Fibroblast of skin of abdomen (primary cell): Measurements from ENCODE around the gene COL4A1. TPM values are rescaled to one million over a fixed set of nuclear protein-coding genes. Genes with fewer than 3 reads are reported as not detected.

Experiments
- DNase-seq: peaks from one replicate; pipeline ENCODE4 v3.0.0-alpha.2; 2013
- polyA plus RNA-seq, 2 experiments: library from polyadenylated mRNA; unstranded; fragments of 120-200 nt; gene quantifications; one replicate each; pipeline ENCODE4 v1.2.1, GENCODE V29; 2013; ENCODE audit not compliant: insufficient read length in 2 of 2

COL4A1 gene
- 470 TPM for polyA plus RNA-seq (2013, experiment 1 of 2; ENCODE audit: insufficient read length)
- 481 TPM for polyA plus RNA-seq (2013, experiment 2 of 2; ENCODE audit: insufficient read length)

GRCh38 chr13:110306960-110307766, at the start of gene COL4A1, which contains the start of gene COL4A2:
Gene COL4A1 (minus strand): TSS chr13:110307157. CDS start chr13:110307027, 130 bp downstream.
Gene COL4A2 (plus strand): TSS chr13:110307284. CDS start chr13:110307904, 620 bp downstream.
- DNase-seq: peak; percentile 71

DNA sequence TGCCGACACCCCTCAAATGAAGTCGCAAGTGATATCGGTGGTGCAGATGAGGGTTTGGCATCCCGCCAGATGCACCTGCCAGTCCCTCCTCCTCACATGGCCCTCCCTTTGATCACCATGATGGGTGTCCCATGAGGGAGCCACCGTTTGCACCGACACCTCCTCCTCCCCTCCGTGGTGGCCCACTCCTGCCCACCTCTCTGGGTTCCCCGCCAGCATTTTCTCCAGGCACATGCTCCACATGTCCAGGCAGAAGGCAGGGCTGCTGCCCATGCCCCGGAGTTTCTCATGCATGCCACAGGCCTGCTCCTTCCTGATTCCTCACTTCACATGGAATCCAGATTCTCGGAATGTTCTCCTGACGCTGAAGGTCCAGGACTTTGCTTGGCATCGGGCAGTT, 49.4 kb upstream of the COL4A1 start:
- no peak for DNase-seq

DNA sequence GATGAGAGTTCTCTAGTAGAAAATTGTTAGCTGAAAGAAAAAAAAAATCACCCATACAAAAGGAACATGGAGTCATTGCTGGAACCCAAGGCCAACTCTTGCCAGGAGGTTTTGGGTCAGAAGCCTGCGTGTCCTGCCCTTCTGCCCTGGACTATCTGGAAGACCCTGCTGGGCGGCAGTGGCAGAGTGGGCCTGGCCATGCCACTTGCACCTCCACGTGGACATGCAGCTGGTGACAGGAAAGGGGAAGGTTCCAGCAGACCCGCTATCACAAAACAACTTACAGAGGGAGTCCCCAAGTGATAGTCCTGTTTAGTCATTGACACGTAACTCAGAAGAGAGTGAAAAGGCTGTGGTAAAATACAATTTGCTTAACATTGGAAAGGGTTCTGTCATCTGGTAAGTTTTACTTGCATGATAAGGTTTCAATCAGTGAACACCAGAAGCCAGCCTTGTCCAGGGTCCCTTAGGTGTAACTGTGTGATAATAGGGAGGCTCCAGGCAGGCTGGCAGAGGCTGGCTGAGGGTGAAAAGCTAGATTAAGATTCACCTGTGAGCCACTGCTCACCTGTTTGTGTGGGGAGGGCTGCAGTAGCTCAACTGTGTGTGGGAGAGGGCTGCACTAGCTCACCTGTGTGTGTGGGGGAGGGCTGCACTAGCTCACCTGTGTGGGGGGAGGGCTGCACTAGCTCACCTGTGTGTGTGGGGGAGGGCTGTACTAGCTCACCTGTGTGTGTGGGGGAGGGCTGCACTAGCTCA, 47.9 kb upstream of the COL4A1 start:
- no peak for DNase-seq

DNA sequence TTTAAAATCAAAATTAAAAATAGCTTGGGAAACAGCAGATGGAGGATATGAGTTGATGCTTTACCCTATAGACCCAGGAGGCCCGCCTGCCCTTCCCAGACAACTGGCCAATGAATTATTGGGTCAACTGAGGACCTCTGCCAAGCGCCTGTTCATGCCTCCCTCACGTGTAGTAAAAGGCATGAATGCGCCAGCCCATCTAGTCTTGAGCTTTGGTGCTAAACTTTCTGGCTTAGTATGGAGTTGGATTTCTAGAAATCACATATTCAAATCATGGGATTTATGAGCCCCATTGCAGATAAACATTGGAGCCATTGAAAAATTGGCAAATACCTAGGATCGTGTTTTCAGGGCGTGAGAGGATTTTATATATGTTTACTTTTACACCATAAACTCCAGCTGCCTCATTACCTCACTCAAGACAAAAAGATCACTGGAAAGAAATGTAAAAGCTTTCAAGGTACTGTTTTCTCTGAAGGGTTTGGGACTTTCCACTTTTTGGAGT, 47.2 kb upstream of the COL4A1 start:
- no peak for DNase-seq

DNA sequence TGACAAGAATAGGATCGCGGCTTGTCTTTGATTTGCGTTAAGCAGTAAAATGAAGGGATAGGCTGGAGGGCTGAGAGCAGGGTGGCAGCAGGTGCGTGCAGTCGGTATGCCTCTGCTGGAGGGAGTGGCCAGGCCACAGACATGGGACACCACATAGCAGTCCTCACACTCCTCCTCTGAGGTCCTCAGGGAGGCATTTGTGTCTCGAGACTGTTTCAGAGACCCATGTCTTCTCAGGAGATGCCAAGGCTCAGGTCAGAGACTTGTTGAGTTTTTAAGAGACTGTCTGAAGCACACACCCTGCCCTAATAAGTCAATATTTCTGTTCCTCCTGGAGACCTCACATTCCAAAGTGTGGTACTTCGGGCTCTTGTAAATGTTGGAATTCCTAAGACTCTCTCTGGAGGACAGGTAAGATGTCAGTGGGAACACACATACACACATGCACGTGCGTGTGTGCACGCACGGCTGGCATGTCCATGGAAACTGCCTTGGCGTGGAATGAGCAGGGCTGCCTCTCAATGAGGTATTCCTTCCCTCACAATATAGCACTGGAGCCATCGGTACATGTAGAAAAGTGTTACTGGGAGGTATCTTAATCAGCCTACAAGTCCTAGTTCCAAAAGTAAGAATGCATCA, 46.5 kb upstream of the COL4A1 start:
- no peak for DNase-seq

DNA sequence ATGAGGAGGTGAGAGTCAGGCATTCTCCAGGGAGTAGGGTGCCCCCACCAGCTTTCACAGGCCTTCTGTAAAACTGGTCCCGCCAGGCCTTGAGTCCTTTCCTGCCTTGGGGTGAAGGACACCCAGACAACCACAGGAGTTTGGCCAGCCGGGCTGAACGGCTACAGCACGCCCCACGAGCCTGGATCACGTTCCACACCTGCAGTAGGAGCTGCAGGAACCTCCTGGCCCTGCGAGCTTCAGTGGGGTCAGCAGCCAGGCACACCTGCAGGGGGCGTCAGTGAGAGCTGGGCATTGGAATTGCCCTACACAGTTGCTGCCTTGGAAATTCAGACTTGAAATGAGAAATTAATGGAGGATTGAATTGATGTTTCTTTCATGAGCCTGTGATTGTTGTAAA, 45.8 kb upstream of the COL4A1 start:
- DNase-seq: no peak

- DNase-seq: no peak
Observed at GRCh38 chr13:110351636-110352420, 44.9 kb upstream of the COL4A1 start.

GRCh38 chr13:110350509-110350908, 43.6 kb upstream of the COL4A1 start:
- DNase-seq: no peak

GRCh38 chr13:110350049-110350448, 43.1 kb upstream of the COL4A1 start:
- DNase-seq: no peak

GRCh38 chr13:110349239-110349638, 42.3 kb upstream of the COL4A1 start:
- DNase-seq: no peak

GRCh38 chr13:110348309-110349105, 41.5 kb upstream of the COL4A1 start:
- no peak for DNase-seq

DNA sequence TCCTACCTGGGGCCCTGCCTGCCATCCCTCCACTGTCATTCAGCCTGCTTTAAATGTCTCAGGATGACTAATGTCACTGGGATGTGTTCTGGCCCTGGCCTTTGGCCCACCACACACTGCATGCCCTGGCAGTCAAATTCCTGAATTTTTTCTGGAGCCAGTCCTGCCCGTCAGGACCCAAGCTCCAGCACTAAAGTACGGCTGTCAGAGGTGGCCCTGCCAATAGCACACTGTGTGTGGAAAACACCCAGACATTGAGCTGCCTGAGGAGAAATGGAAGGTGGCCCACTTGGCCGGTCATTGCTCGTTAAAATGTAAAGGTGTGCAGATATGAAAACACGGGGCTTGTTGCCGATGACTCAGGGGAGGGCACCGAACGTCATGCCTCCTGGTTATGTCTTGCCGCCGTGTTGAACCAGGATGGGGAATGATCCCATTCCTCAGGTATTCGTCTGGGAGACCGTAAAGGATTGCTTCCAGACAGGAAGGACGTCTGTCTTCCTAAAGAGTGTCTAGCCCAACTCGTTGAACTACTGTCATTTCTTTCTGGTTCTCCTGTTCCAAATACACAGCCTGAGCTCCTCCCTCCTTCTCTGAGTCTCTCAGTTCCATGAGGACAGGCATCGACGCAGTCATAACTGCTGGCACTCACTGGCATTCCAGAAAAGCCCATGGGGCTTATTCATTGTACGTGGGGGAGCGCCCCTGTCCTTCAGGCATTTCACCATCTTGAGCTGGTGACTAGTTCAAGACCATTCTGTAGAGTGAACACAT, 40.8 kb upstream of the COL4A1 start:
- peak; percentile 89 for DNase-seq

GRCh38 chr13:110347088-110347487, 40.1 kb upstream of the COL4A1 start:
- no peak for DNase-seq

DNA sequence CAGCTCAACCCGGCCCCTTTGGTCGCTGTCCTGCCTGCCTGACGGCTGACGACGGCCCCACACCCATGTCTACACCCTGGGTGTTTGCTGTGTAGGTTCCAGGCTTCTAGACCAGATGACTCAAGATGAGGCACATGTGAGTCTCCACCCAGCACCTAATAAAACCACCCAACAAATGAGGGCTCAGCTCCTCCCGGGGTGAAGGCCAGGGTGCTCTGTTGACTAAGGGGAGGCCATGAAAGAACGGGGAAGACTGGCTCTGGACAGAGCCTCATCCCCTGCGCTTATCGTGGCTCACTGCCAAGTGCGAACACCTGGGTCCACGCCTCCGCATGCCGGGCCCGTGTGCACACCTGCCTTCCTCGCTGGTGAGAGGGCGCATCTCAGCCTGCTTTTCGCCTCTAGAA, 39.7 kb upstream of the COL4A1 start:
- no peak for DNase-seq

- no peak for DNase-seq
Observed at GRCh38 chr13:110345701-110346100, 38.7 kb upstream of the COL4A1 start.

- no peak for DNase-seq
Observed at GRCh38 chr13:110345266-110345665, 38.3 kb upstream of the COL4A1 start.

DNA sequence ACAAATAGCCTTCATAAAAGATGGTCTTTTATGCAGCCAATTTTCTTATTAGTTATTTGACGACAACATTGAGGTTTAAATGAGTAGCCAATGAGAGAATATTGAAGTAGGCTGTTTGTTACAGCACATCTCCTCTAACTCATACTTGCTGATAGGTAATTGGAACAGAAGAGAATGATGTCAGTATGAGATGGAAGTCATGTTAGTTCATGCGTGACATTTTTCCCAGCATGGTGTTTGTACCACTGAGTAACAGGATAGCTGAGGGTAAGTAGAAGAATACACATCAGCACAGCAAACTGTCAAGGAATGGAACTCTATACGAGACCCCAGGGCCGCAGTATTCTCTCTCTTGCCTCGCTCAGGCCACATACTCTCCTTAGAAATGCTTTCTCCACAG, 37.4 kb upstream of the COL4A1 start:
- no peak for DNase-seq

- no peak for DNase-seq
Observed at GRCh38 chr13:110343241-110343865, 36.4 kb upstream of the COL4A1 start.

GRCh38 chr13:110342474-110342873, 35.5 kb upstream of the COL4A1 start:
- no peak for DNase-seq
